ENCODE results near the gene EVI5. TPM values are rescaled to one million over a fixed set of nuclear protein-coding genes. Genes with fewer than 3 reads are reported as not detected.
"Not testable (repeated sequence)": the region's sequence is repeated elsewhere in the genome, so short reads cannot be mapped to it uniquely, and the experiment has no call there.

Gene EVI5
- polyA plus RNA-seq, 3 donors, result 7.6 to 19.4 (median 14.3) TPM

DNA sequence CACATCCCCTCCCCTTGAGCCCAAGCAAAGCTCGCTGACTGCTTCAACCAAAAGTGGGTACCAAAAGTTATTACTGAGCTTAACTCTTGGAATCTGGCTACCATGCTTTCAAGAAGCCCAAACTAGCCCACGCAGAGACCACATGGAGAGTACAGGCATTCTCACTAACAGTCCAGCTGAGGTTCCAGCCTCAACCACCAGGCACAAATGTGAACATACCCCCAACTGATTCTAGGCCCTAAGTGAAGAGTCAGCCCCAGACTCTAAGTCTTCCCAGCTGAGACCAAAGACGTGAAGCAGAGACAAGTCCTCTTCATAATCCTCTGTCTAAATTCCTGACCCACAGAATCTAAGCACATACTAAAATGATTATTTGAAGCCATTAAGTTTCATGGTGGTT lies 36.8 kb downstream of the EVI5 start:
- Histone ChIP-seq H3K4me3 (replicated peaks in 1 of 3; ENCODE audit: low read depth in 2 of 3, low read length in 3 of 3) (no peak overlapping the region), H3K4me1 (ENCODE audit: control insufficient read depth in 1 of 2, insufficient read depth in 2 of 2, low read length in 2 of 2) (peaks cover 10 to 14% of the 10 kb centered on the region in 2 donors), H3K9ac (ENCODE audit: insufficient read depth, low read length, poor library complexity, severe bottlenecking) (no peak overlapping the region), H3K4me2 (replicated peaks; ENCODE audit: extremely low read depth, low read length, poor library complexity, severe bottlenecking) (no peak overlapping the region), H3K9me3 (replicated peaks in 1 of 2; ENCODE audit: control insufficient read depth in 1 of 2, insufficient read depth in 1 of 2, low read length in 2 of 2) (peaks cover 0 to 1% of the 10 kb centered on the region in 2 donors), H3K36me3 (replicated peaks in 1 of 2; ENCODE audit: control insufficient read depth in 1 of 2, insufficient read depth in 2 of 2, low read length in 2 of 2) (peaks cover 0 to 10% of the 10 kb centered on the region in 2 donors), H2AFZ (ENCODE audit: insufficient read depth, low read depth, low read length, poor library complexity, severe bottlenecking) (no peak overlapping the region), H4K20me1 (ENCODE audit: insufficient read depth, low read length) (peaks cover 89% of the 10 kb centered on the region), H3K79me2 (ENCODE audit: insufficient read depth, low read length) (peaks cover 69% of the 10 kb centered on the region), H3K27me3 (ENCODE audit: control insufficient read depth in 2 of 2, insufficient read depth in 2 of 2, low read length in 2 of 2) (no peaks in the 10 kb centered on the region), H3K27ac (ENCODE audit: low read depth in 1 of 2, low read length in 2 of 2) (peak overlapping the region in 1 of 2 donors; percentile 37)
- Mint-ChIP-seq H3K4me1 (peaks cover 29% of the 10 kb centered on the region), H3K27ac (peak overlapping the region in 4 of 7 donors; percentile 1 to 77 (median 48)), H3K36me3 (peaks cover 3 to 15% of the 10 kb centered on the region in 2 donors), H3K27me3 (ENCODE audit: low read depth in 3 of 3) (peaks cover 0 to 2% (median 0%) of the 10 kb centered on the region in 3 donors), H3K9me3 (peaks cover 0 to 3% (median 1%) of the 10 kb centered on the region in 7 donors), H3K4me3 (no peak overlapping the region)
- intact Hi-C loops (cut with micrococcal nuclease), result loop anchor here in 1 of 2 donors (5.0 kb wide), 1 partner anchor 69 kb away; no protein-coding TSS in a partner anchor
- DNase-seq, result no peak
- 87% methylated on average over 2 of the region's 3 CpGs for WGBS (ENCODE audit: insufficient coverage)
- TF ChIP-seq, protein P1, sequence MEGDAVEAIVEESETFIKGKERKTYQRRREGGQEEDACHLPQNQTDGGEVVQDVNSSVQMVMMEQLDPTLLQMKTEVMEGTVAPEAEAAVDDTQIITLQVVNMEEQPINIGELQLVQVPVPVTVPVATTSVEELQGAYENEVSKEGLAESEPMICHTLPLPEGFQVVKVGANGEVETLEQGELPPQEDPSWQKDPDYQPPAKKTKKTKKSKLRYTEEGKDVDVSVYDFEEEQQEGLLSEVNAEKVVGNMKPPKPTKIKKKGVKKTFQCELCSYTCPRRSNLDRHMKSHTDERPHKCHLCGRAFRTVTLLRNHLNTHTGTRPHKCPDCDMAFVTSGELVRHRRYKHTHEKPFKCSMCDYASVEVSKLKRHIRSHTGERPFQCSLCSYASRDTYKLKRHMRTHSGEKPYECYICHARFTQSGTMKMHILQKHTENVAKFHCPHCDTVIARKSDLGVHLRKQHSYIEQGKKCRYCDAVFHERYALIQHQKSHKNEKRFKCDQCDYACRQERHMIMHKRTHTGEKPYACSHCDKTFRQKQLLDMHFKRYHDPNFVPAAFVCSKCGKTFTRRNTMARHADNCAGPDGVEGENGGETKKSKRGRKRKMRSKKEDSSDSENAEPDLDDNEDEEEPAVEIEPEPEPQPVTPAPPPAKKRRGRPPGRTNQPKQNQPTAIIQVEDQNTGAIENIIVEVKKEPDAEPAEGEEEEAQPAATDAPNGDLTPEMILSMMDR (IDR thresholded peaks at IDR 0.05), result no peak

DNA sequence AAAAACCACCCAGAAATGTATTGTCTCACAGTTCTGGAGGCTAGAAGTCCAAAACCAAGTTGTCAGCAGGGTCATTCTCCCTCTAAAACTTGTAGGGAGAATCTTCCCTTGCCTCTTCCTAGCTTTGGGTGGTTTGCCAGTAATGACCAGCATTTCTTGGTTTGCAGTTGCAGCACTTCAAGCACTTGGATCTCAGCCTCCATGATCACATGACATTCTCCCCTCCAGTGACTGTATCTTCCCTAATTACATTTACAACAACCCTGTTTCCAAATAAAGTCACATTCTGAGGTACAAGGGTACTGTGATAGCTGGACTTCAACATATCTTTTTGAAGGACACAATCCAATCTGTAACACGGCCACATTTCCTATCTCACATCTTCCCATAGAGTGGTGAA lies 37.2 kb downstream of the EVI5 start:
- Histone ChIP-seq H3K9me3 (replicated peaks in 1 of 2; ENCODE audit: control insufficient read depth in 1 of 2, insufficient read depth in 1 of 2, low read length in 2 of 2) (peaks cover 0 to 5% of the 10 kb centered on the region in 2 donors), H3K4me2 (replicated peaks; ENCODE audit: extremely low read depth, low read length, poor library complexity, severe bottlenecking) (no peak overlapping the region), H3K79me2 (ENCODE audit: insufficient read depth, low read length) (peaks cover 71% of the 10 kb centered on the region), H4K20me1 (ENCODE audit: insufficient read depth, low read length) (peaks cover 87% of the 10 kb centered on the region), H3K4me3 (replicated peaks in 1 of 3; ENCODE audit: low read depth in 2 of 3, low read length in 3 of 3) (no peak overlapping the region), H3K27ac (ENCODE audit: low read depth in 1 of 2, low read length in 2 of 2) (peak overlapping the region in 1 of 2 donors; percentile 37), H3K36me3 (replicated peaks in 1 of 2; ENCODE audit: control insufficient read depth in 1 of 2, insufficient read depth in 2 of 2, low read length in 2 of 2) (peaks cover 0 to 10% of the 10 kb centered on the region in 2 donors), H3K9ac (ENCODE audit: insufficient read depth, low read length, poor library complexity, severe bottlenecking) (no peak overlapping the region), H3K27me3 (ENCODE audit: control insufficient read depth in 2 of 2, insufficient read depth in 2 of 2, low read length in 2 of 2) (no peaks in the 10 kb centered on the region), H2AFZ (ENCODE audit: insufficient read depth, low read depth, low read length, poor library complexity, severe bottlenecking) (no peak overlapping the region), H3K4me1 (ENCODE audit: control insufficient read depth in 1 of 2, insufficient read depth in 2 of 2, low read length in 2 of 2) (peaks cover 14 to 18% of the 10 kb centered on the region in 2 donors)
- H3K36me3 Mint-ChIP-seq, result peaks cover 3 to 15% of the 10 kb centered on the region in 2 donors
- peak in 1 of 3 donors; percentile 12 for DNase-seq
- peaks cover 0 to 6% (median 4%) of the 10 kb centered on the region in 7 donors for H3K9me3 Mint-ChIP-seq
- intact Hi-C loops (cut with micrococcal nuclease), result loop anchor here in 1 of 2 donors (5.0 kb wide), 1 partner anchor 70 kb away; no protein-coding TSS in a partner anchor
- 78% methylated on average over 1 of the region's 1 CpG for WGBS (ENCODE audit: insufficient coverage)
- H3K4me1 Mint-ChIP-seq, result peaks cover 33% of the 10 kb centered on the region
- peaks cover 0 to 2% (median 0%) of the 10 kb centered on the region in 3 donors for H3K27me3 Mint-ChIP-seq (ENCODE audit: low read depth in 3 of 3)
- no peak overlapping the region for H3K4me3 Mint-ChIP-seq
- TF ChIP-seq, protein P1 (IDR thresholded peaks at IDR 0.05), result no peak
- peak overlapping the region in 3 of 7 donors; percentile 1 to 77 (median 76) for H3K27ac Mint-ChIP-seq

DNA sequence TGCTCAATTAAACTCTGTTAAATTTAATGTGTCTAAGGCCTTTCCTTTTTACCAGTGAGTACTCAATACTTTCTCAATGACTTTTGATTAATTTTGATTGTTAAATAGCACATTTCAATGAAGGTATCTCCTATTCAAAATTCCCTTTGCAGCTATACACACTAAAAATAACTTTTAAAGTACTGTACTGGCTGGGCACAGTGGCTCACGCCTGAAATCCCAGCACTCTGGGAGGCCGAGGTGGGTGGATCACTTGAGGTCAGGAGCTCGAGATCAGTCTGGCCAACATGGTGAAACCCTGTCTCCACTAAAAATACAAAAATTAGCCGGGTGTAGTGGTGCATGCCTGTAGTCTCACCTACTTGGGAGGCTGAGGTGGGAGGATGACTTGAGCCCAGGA lies 38.7 kb downstream of the EVI5 start:
- intact Hi-C loops (cut with micrococcal nuclease), result loop anchor here in 1 of 2 donors (5.0 kb wide), 1 partner anchor 71 kb away; no protein-coding TSS in a partner anchor

More for the DNA sequence above, 38.7 kb downstream of the EVI5 start:
- H3K9me3 ChIP-seq (replicated peaks in 1 of 2; ENCODE audit: control insufficient read depth in 1 of 2, insufficient read depth in 1 of 2, low read length in 2 of 2); H3K4me3 ChIP-seq (replicated peaks in 1 of 3; ENCODE audit: low read depth in 2 of 3, low read length in 3 of 3); H3K27ac ChIP-seq (ENCODE audit: low read depth in 1 of 2, low read length in 2 of 2); H2AFZ ChIP-seq (ENCODE audit: insufficient read depth, low read depth, low read length, poor library complexity, severe bottlenecking); H3K9ac ChIP-seq (ENCODE audit: insufficient read depth, low read length, poor library complexity, severe bottlenecking); H3K27me3 ChIP-seq (ENCODE audit: control insufficient read depth in 2 of 2, insufficient read depth in 2 of 2, low read length in 2 of 2); H3K4me3 Mint-ChIP-seq; H3K4me2 ChIP-seq (replicated peaks; ENCODE audit: extremely low read depth, low read length, poor library complexity, severe bottlenecking); H3K36me3 ChIP-seq (replicated peaks in 1 of 2; ENCODE audit: control insufficient read depth in 1 of 2, insufficient read depth in 2 of 2, low read length in 2 of 2); H3K27me3 Mint-ChIP-seq (ENCODE audit: low read depth in 3 of 3); DNase-seq; H3K9me3 Mint-ChIP-seq: not testable (repeated sequence)
- peaks cover 16 to 19% of the 10 kb centered on the region in 2 donors for H3K4me1 ChIP-seq (ENCODE audit: control insufficient read depth in 1 of 2, insufficient read depth in 2 of 2, low read length in 2 of 2)
- H3K79me2 ChIP-seq (ENCODE audit: insufficient read depth, low read length), result peaks cover 66% of the 10 kb centered on the region
- peaks cover 75% of the 10 kb centered on the region for H4K20me1 ChIP-seq (ENCODE audit: insufficient read depth, low read length)
- WGBS (ENCODE audit: insufficient coverage), result no CpG with 5 or more reads among the region's 4 CpGs
- peaks cover 34% of the 10 kb centered on the region for H3K4me1 Mint-ChIP-seq
- H3K36me3 Mint-ChIP-seq, result peaks cover 3 to 15% of the 10 kb centered on the region in 2 donors
- peak overlapping the region in 1 of 7 donors; percentile 10 for H3K27ac Mint-ChIP-seq
